Keratinocyte (primary cell): ENCODE results near the gene XPO4. TPM values are rescaled to one million over a fixed set of nuclear protein-coding genes. Genes with fewer than 3 reads are reported as not detected.

Source experiments
- DNase-seq: peaks from one replicate; pipeline ENCODE4 v3.0.0-alpha.2; 2011; ENCODE audit warnings: low read depth, missing footprints, low spot score
- FAIRE-seq: peaks from 2 replicates; lab custom pipeline; 2011; peaks lifted over from hg19 to GRCh38; lab: Jason Lieb, UNC
- H2AFZ ChIP-seq: 2 replicates; pipeline ENCODE4 v1.6.0; 2012; ENCODE audit warnings: low read length, control low read depth, inconsistent platforms; ENCODE audit not compliant: control insufficient read depth
- H3K27ac ChIP-seq: 2 replicates; pipeline ENCODE4 v1.5.1; 2011; ENCODE audit warnings: low read length; ENCODE audit not compliant: control insufficient read depth, insufficient read depth
- H3K27me3 ChIP-seq: 3 replicates; pipeline ENCODE4 v1.6.0; 2011; ENCODE audit warnings: low read length; ENCODE audit not compliant: control insufficient read depth, insufficient read depth; ENCODE audit errors: extremely low read depth
- H3K36me3 ChIP-seq, 2 experiments: 2 replicates in 1 of 2; 3 replicates in 1 of 2; pipeline ENCODE4 v1.5.1; 2011; ENCODE audit warnings: low read length in 2 of 2, mild to moderate bottlenecking in 1 of 2; ENCODE audit not compliant: control insufficient read depth in 2 of 2, insufficient read depth in 2 of 2; ENCODE audit errors: extremely low read depth in 1 of 2
- H3K4me1 ChIP-seq: 3 replicates; pipeline ENCODE4 v1.5.1; 2011; ENCODE audit warnings: low read length; ENCODE audit not compliant: control insufficient read depth, insufficient read depth; ENCODE audit errors: extremely low read depth
- H3K4me2 ChIP-seq: 3 replicates; pipeline ENCODE4 v1.6.0; 2011; ENCODE audit warnings: low read depth, low read length; ENCODE audit not compliant: control insufficient read depth, insufficient read depth; ENCODE audit errors: extremely low read depth
- H3K4me3 ChIP-seq, 3 experiments: fragments of 200-600 bp in 1 of 3; sonication (generic) in 1 of 3; 2 replicates in 2 of 3; 3 replicates in 1 of 3; pipeline ENCODE4 v1.5.1; 2011 to 2016; ENCODE audit warnings: low read length in 3 of 3, mild to moderate bottlenecking in 3 of 3, control low read depth in 2 of 3, inconsistent platforms in 1 of 3, low read depth in 1 of 3, mixed read lengths in 1 of 3, mixed run types in 1 of 3, moderate library complexity in 1 of 3; ENCODE audit not compliant: control insufficient read depth in 2 of 3, insufficient read depth in 2 of 3; ENCODE audit errors: extremely low read depth in 1 of 3
- H3K79me2 ChIP-seq: 2 replicates; pipeline ENCODE4 v1.6.0; 2012; ENCODE audit warnings: low read length; ENCODE audit not compliant: control insufficient read depth, insufficient read depth
- H3K9ac ChIP-seq: 3 replicates; pipeline ENCODE4 v1.6.0; 2011; ENCODE audit warnings: low read length; ENCODE audit not compliant: control insufficient read depth, insufficient read depth; ENCODE audit errors: extremely low read depth
- H3K9me1 ChIP-seq: 3 replicates; pipeline ENCODE4 v1.6.0; 2011; ENCODE audit warnings: low read length; ENCODE audit not compliant: control insufficient read depth, insufficient read depth; ENCODE audit errors: extremely low read depth
- H3K9me3 ChIP-seq: 2 replicates; pipeline ENCODE4 v1.5.1; 2012; ENCODE audit warnings: low read depth, low read length; ENCODE audit not compliant: control insufficient read depth
- H4K20me1 ChIP-seq: 3 replicates; pipeline ENCODE4 v1.6.0; 2011; ENCODE audit warnings: low read length; ENCODE audit not compliant: control insufficient read depth, insufficient read depth; ENCODE audit errors: extremely low read depth
- EZH2 ChIP-seq: IDR thresholded peaks from one replicate; pipeline ENCODE4 v1.6.1; 2012; ENCODE audit warnings: inconsistent platforms, mild to moderate bottlenecking, low read length, moderate library complexity
- dilution Hi-C: fragments of 300-500 bp; cut with MboI; formaldehyde crosslinking; loops from one replicate; pipeline ENCODE4 v1.7.0; 2020; ENCODE audit warnings: low sequenced_read_pairs; ENCODE audit not compliant: extremely low pct_ligation_motif_present
- polyA plus RNA-seq, 5 experiments: library from polyadenylated mRNA; depleted of rRNA in 3 of 5; stranded (reverse) in 3 of 5; stranded (forward) in 1 of 5; unstranded in 1 of 5; fragments of >200 nt; gene quantifications; 1 replicate in 1 of 5; 2 replicates in 3 of 5; 3 replicates in 1 of 5; pipeline versions ENCODE4 v1.2.1 to v1.2.3, GENCODE V29; 2011 to 2012; ENCODE audit warnings: missing spikeins in 2 of 5, low read depth in 1 of 5, low replicate concordance in 1 of 5
- TF ChIP-seq, protein P1 (sequence below), 3 experiments: IDR thresholded peaks in 1 of 3; conservative IDR thresholded peaks in 1 of 3; optimal IDR thresholded peaks in 1 of 3; 2 replicates in 2 of 3; 3 replicates in 1 of 3; pipeline versions ENCODE3 to v1.5.1; 2011; ENCODE audit warnings: low read length in 3 of 3, mild to moderate bottlenecking in 3 of 3, moderate library complexity in 2 of 3, control low read depth in 1 of 3, inconsistent platforms in 1 of 3; ENCODE audit not compliant: insufficient read depth in 2 of 3; ENCODE audit errors: extremely low read depth in 1 of 3

Gene XPO4
- polyA plus RNA-seq, 1 donor (not counting 4 experiments of a cell fraction or from before 2014, with no cell fraction given), result 16.5 TPM

DNA sequence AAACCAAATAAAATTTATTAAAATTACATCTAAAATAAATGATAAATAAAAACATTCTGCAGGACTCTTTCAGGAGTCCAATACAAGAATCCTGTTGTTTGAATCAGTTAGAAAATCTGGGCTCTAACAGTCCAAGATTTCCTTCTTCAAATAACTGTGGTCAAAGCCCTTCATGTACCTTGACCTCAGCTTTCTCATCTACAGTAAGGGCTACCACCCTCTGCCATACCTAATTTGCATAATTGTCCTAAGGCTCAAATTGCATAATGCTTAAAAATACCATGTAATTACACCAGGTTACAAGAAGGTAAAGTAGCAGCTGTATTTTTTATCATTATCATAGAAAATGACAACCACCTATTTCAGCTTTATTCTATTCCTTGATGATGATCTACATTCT, 54.3 kb downstream of the XPO4 start:
- no peak overlapping the region for H3K4me2 ChIP-seq
- DNase-seq (no peak), FAIRE-seq (no peak)
- no peaks in the 10 kb centered on the region for H3K9me3 ChIP-seq
- no peak for TF ChIP-seq EZH2
- TF ChIP-seq, protein P1, sequence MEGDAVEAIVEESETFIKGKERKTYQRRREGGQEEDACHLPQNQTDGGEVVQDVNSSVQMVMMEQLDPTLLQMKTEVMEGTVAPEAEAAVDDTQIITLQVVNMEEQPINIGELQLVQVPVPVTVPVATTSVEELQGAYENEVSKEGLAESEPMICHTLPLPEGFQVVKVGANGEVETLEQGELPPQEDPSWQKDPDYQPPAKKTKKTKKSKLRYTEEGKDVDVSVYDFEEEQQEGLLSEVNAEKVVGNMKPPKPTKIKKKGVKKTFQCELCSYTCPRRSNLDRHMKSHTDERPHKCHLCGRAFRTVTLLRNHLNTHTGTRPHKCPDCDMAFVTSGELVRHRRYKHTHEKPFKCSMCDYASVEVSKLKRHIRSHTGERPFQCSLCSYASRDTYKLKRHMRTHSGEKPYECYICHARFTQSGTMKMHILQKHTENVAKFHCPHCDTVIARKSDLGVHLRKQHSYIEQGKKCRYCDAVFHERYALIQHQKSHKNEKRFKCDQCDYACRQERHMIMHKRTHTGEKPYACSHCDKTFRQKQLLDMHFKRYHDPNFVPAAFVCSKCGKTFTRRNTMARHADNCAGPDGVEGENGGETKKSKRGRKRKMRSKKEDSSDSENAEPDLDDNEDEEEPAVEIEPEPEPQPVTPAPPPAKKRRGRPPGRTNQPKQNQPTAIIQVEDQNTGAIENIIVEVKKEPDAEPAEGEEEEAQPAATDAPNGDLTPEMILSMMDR (optimal IDR thresholded peaks at IDR 0.05 in 1 of 3, IDR thresholded peaks at IDR 0.05 in 1 of 3, conservative IDR thresholded peaks at IDR 0.05 in 1 of 3; ENCODE audit: extremely low read depth in 1 of 3, insufficient read depth in 2 of 3, low read length in 3 of 3), result no peak
- H3K27me3 ChIP-seq, result no peaks in the 10 kb centered on the region
- H3K9ac ChIP-seq, result no peak overlapping the region
- peaks cover 0 to 1% of the 10 kb centered on the region in 2 experiments for H3K36me3 ChIP-seq
- dilution Hi-C loops, result loop anchor here (25.0 kb wide), 1 partner anchor 114 kb away; no protein-coding TSS in a partner anchor
- no peak overlapping the region for H3K27ac ChIP-seq
- H3K9me1 ChIP-seq, result peaks cover under 1% of the 10 kb centered on the region
- no peaks in the 10 kb centered on the region for H3K79me2 ChIP-seq
- no peaks in the 10 kb centered on the region for H4K20me1 ChIP-seq
- H3K4me1 ChIP-seq, result no peaks in the 10 kb centered on the region
- H2AFZ ChIP-seq, result no peak overlapping the region
- H3K4me3 ChIP-seq, result no peak overlapping the region

DNA sequence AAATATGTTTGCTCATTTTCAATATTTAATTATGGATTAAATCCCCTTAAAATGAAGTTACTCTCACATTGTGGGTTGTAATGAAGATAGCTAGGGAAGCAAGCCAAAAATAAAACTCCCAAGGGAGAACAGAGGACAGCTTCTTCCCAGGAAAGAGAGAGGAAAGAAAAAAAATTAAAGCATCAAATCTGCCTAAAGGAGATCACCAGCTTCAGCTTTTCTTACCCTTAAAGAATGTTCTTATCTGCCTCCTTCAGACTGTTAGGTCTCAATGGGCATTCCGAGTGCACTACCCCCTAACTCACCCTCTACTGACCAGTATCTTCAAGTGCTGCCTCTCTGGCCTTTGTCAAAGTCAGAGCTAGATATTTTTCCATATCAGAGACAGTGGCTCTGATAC, 55.2 kb downstream of the XPO4 start:
- Histone ChIP-seq H2AFZ (no peak overlapping the region), H3K27me3 (no peaks in the 10 kb centered on the region), H3K27ac (no peak overlapping the region), H3K36me3 (peaks cover 3 to 4% of the 10 kb centered on the region in 2 experiments), H3K9me1 (peaks cover 3% of the 10 kb centered on the region), H3K9ac (no peak overlapping the region), H3K79me2 (no peaks in the 10 kb centered on the region), H3K4me3 (no peak overlapping the region), H3K4me1 (no peaks in the 10 kb centered on the region), H3K9me3 (no peaks in the 10 kb centered on the region), H4K20me1 (no peaks in the 10 kb centered on the region), H3K4me2 (no peak overlapping the region)
- FAIRE-seq (no peak), DNase-seq (no peak)
- dilution Hi-C loops, result loop anchor here (25.0 kb wide), 1 partner anchor 115 kb away; no protein-coding TSS in a partner anchor
- TF ChIP-seq, protein P1 (optimal IDR thresholded peaks at IDR 0.05 in 1 of 3, IDR thresholded peaks at IDR 0.05 in 1 of 3, conservative IDR thresholded peaks at IDR 0.05 in 1 of 3; ENCODE audit: extremely low read depth in 1 of 3, insufficient read depth in 2 of 3, low read length in 3 of 3), result no peak
- TF ChIP-seq EZH2, result no peak
